GM06990 (cell line): ENCODE measurements around the gene PTTG1.

Source experiments
- DNase-seq: peaks from one replicate; pipeline ENCODE4 v3.0.0-alpha.2; 2011; ENCODE audit not compliant: insufficient read length; ENCODE audit errors: extremely low read depth
- H3K27me3 ChIP-seq: replicated peaks from 2 replicates; pipeline ENCODE4 v1.6.0; 2011; ENCODE audit warnings: low read length; ENCODE audit not compliant: control insufficient read depth, insufficient read depth
- H3K36me3 ChIP-seq: 2 replicates; pipeline ENCODE4 v1.5.1; 2011; ENCODE audit warnings: low read length; ENCODE audit not compliant: control insufficient read depth, insufficient read depth
- H3K4me3 ChIP-seq: replicated peaks from 2 replicates; pipeline ENCODE4 v1.5.1; 2011; ENCODE audit warnings: low read depth, mild to moderate bottlenecking, control low read depth, low read length
- TF ChIP-seq, protein P1 (sequence below): IDR thresholded peaks from 2 replicates; pipeline ENCODE4 v1.5.1; 2011; ENCODE audit warnings: low read length, control low read depth, mild to moderate bottlenecking, inconsistent platforms; ENCODE audit not compliant: insufficient read depth, poor library complexity, severe bottlenecking

PTTG1 gene

DNA sequence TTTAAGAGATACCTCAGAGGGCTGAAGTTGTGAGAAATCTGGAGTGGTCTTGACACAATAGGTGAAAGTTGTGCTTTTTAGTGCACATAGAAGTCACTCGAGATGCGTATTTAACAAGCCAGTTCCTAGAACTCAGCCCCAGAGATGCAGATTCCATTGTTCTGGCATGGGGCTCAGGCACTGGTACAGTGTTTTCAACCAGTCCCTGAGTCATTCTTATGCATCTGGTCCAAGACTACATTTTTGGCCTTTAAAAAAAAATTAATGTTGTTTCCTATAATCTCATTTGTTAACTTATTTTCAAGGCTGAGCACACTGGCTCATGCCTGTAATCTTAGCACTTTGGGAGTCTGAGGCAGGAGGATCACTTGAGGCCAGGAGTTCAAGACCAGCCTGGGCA is 29.6 kb downstream of the PTTG1 start:
- H3K36me3 ChIP-seq = no peaks in the 10 kb centered on the region

DNA sequence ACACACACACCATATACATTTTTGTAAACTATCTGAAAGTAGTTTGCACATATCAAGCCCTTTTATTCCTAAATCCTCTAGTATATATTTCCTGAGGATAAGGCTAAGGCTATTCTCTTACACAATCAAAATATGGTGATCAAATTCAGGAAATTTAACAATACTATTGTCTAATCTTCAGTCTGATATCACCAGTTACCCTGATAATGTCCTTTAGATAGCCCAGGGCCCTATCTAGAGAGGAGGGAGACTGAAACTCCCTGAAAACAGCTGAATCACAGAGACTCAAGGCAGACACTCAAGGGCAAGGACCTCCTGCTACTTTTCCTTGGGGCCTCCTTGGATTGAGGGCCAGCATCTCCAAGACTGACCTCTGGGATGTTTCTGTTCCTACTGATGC is 30.4 kb downstream of the PTTG1 start:
- TF ChIP-seq, protein P1, sequence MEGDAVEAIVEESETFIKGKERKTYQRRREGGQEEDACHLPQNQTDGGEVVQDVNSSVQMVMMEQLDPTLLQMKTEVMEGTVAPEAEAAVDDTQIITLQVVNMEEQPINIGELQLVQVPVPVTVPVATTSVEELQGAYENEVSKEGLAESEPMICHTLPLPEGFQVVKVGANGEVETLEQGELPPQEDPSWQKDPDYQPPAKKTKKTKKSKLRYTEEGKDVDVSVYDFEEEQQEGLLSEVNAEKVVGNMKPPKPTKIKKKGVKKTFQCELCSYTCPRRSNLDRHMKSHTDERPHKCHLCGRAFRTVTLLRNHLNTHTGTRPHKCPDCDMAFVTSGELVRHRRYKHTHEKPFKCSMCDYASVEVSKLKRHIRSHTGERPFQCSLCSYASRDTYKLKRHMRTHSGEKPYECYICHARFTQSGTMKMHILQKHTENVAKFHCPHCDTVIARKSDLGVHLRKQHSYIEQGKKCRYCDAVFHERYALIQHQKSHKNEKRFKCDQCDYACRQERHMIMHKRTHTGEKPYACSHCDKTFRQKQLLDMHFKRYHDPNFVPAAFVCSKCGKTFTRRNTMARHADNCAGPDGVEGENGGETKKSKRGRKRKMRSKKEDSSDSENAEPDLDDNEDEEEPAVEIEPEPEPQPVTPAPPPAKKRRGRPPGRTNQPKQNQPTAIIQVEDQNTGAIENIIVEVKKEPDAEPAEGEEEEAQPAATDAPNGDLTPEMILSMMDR = no peak
- DNase-seq = no peak
- Histone ChIP-seq H3K36me3 (no peaks in the 10 kb centered on the region), H3K27me3 (no peaks in the 10 kb centered on the region), H3K4me3 (no peak overlapping the region)

More for the DNA sequence above, 29.6 kb downstream of the PTTG1 start:
- DNase-seq = no peak
- Histone ChIP-seq H3K4me3 (no peak overlapping the region), H3K27me3 (no peaks in the 10 kb centered on the region)
- TF ChIP-seq, protein P1 = no peak

DNA sequence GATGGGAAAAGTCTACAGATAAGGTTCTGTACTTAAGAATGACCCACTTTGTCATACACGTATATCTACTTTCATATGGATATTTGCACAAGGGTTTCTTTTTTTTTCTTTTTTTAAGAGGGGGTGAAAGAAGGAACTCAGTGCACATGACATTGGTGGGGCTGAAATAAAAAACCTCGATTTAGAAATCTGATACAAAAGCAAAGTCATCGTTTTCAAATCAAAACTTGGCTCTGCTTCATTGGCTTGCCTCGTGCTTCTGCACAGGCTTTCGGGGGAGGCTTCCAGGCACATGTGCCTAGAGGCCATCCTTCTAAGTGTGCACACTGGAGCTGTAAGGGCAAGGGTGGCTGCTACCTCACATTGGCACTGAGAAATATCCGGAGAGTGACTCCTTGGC is 31.1 kb downstream of the PTTG1 start:
- Histone ChIP-seq H3K4me3 (no peak overlapping the region), H3K36me3 (no peaks in the 10 kb centered on the region), H3K27me3 (no peaks in the 10 kb centered on the region)
- no peak for DNase-seq
- TF ChIP-seq, protein P1 = no peak

DNA sequence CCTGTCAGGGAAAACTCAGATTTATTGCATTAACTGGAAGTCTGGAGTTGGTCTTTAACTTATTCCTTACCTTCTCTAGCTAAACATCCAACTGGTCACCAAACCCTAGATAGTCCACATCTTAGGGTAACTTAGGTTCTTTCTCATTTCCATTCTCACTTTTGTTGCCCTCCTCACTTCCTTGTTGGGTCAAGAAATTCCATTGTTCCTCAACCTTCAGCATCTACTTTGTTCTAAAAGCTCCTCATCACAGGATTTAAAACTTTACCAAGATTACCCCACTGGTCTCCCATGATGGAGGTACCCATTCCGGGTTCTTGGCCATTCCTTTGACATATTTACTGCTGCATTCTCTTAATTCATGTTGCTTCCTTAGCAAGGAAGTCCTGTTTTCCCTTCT is 32.1 kb downstream of the PTTG1 start:
- TF ChIP-seq, protein P1 = no peak
- Histone ChIP-seq H3K4me3 (no peak overlapping the region), H3K36me3 (no peaks in the 10 kb centered on the region), H3K27me3 (no peaks in the 10 kb centered on the region)
- DNase-seq = no peak

DNA sequence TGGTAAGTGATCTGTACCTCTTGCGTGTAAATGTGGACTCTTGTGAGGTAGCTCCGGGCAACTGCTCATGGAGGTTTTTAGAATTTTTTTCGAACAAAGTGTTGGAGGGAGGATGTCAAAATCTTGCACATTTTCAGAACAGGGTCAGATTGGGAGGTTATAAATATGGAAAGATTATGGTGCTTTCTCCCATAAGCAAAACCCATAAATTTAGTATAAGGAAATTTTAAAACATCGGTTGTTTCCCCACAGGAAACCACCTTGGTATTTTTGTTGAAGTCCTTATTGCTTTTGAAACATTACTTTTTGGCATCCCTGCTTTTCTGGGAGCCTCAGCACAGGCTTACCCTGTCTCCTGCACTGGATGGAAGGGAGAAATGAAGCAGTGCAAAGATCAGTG is 33.9 kb downstream of the PTTG1 start:
- no peak for DNase-seq
- TF ChIP-seq, protein P1 = no peak
- Histone ChIP-seq H3K36me3 (no peaks in the 10 kb centered on the region), H3K4me3 (no peak overlapping the region), H3K27me3 (no peaks in the 10 kb centered on the region)

DNA sequence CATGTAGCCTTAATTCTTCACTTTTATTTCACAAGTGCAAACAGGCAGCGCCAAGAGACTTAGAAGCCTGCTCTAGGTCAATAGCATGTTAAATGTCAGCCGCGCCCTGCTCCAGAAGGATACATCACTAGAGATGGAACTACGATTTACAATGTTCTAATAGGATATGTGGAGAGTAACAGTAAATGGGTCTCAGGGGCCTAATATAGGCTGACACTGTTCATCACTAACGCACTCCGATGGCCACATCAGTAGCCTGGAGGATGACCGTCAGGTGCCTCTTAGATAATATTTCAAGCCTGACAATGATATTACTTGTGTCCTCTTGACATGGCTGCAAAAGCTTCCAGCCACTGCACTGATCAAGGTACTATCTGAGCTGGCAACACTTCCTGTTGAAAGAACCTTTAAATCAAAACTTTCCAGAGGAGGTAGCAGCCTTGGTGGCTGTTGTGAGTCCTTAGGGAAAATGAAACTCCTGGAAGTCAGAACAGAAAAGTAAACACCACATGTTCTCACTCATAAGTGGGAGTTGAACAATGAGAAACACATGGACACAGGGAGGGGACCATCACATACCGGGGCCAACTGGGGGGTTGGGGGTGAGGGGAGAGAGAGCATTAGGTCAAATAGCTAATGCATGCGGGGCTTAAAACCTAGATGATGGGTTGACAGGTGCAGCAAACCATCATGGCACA is 35.0 kb downstream of the PTTG1 start:
- Histone ChIP-seq H3K4me3 (no peak overlapping the region), H3K27me3 (no peaks in the 10 kb centered on the region), H3K36me3 (no peaks in the 10 kb centered on the region)
- DNase-seq = no peak
- TF ChIP-seq, protein P1 = no peak
